Activated CD8-positive, alpha-beta T cell treated with anti-CD3 and anti-CD28 coated beads for 36 hours (primary cell): ENCODE measurements around the gene ATP8B4. TPM values are rescaled to one million over a fixed set of nuclear protein-coding genes. Genes with fewer than 3 reads are reported as not detected.

Experiments
- ATAC-seq: fragments of 200-7000 bp; cut with Tn5 transposase; one replicate; pipeline ENCODE4 v1.10.0; 2021; ENCODE audit warnings: mild to moderate bottlenecking, moderate library complexity
- CTCF ChIA-PET: fragments of 350-600 bp; sonication (Branson Sonifier 250); formaldehyde crosslinking; loops from one replicate; lab custom pipeline; 2021; ENCODE audit warnings: antibody characterized with exemption; lab: Charles Lee
- POLR2A ChIA-PET: fragments of 350-600 bp; sonication (Branson Sonifier 250); formaldehyde crosslinking; loops from one replicate; lab custom pipeline; 2021; ENCODE audit warnings: antibody characterized with exemption; lab: Charles Lee
- DNase-seq: peaks from one replicate; pipeline ENCODE4 v3.0.0-alpha.2; 2020
- H3K27ac Mint-ChIP-seq: one replicate; pipeline ENCODE4 v1.8.0; 2021; ENCODE audit warnings: mild to moderate bottlenecking, mixed read lengths
- H3K27me3 Mint-ChIP-seq: one replicate; pipeline ENCODE4 v1.8.0; 2021; ENCODE audit warnings: mixed read lengths
- H3K36me3 Mint-ChIP-seq: one replicate; pipeline ENCODE4 v1.8.0; 2021; ENCODE audit warnings: low read depth, mixed read lengths
- H3K4me1 Mint-ChIP-seq: one replicate; pipeline ENCODE4 v1.8.0; 2021; ENCODE audit warnings: low read depth, mixed read lengths
- H3K4me3 Mint-ChIP-seq: one replicate; pipeline ENCODE4 v1.8.0; 2021; ENCODE audit warnings: mild to moderate bottlenecking, moderate library complexity, mixed read lengths
- H3K9me3 Mint-ChIP-seq: one replicate; pipeline ENCODE4 v1.8.0; 2021; ENCODE audit warnings: mixed read lengths
- CTCF ChIP-seq: fragments of 200-600 bp; IDR thresholded peaks from one replicate; pipeline ENCODE4 v1.8.0; 2022; ENCODE audit warnings: antibody characterized with exemption, mild to moderate bottlenecking
- intact Hi-C: fragments of 100-400 bp; cut with micrococcal nuclease; formaldehyde crosslinking; loops from one replicate; pipeline ENCODE4 v1.10.0; 2022
- total RNA-seq, 2 experiments: library from RNA; stranded (reverse); gene quantifications; one replicate each; pipeline ENCODE4 v1.2.3, GENCODE V29; 2021

The ATP8B4 gene
- total RNA-seq, 2 experiments from 2014 or later, result 4.6 to 5.8 TPM

GRCh38 chr15:50075319-50075718 is 43.7 kb downstream of the ATP8B4 start:
- H3K4me1 Mint-ChIP-seq, result no peaks in the 10 kb centered on the region
- no peak overlapping the region for H3K4me3 Mint-ChIP-seq
- ChIA-PET POLR2A (no interaction called here), CTCF (no interaction called here)
- intact Hi-C loops, result no loop called here
- TF ChIP-seq CTCF, result no peak
- DNase-seq (no peak), ATAC-seq (no peak)
- peaks cover 2% of the 10 kb centered on the region for H3K27me3 Mint-ChIP-seq
- H3K27ac Mint-ChIP-seq, result no peak overlapping the region
- peaks cover 1% of the 10 kb centered on the region for H3K9me3 Mint-ChIP-seq
- H3K36me3 Mint-ChIP-seq, result no peaks in the 10 kb centered on the region

DNA sequence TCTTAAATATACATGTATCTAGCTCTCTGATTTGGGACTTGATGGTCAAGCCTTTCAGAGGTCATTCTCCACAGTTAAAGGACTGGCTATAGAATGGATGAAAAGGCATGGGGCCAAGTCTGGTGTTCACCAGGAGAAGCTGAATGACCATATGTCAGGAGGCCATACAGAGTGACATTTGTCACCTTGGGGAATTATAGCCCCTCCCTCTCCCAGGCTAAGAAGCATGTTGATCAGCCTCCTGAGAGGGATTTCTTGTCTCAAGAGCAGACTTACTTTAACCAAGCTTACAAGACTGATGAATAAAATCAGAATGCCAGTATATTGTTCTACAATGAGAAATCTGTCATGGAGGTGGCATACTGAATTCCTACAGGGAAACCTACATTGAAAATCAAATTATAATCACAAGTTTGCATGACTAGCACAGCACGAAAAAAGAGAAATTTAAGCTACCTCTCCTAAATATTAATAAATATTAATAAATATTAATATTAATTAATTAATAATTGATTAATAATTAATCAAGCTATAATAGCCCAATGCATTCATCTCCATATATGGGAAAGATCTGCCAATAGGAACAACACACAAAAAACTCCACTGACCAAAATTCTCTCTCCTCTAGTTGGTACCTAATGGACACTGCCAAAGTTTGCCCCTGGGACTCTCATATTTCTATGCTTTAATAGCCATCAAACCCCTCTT is 47.3 kb downstream of the ATP8B4 start:
- no peaks in the 10 kb centered on the region for H3K36me3 Mint-ChIP-seq
- H3K4me3 Mint-ChIP-seq, result no peak overlapping the region
- peaks cover 8% of the 10 kb centered on the region for H3K27me3 Mint-ChIP-seq
- peaks cover 8% of the 10 kb centered on the region for H3K4me1 Mint-ChIP-seq
- no peak overlapping the region for H3K27ac Mint-ChIP-seq
- intact Hi-C loops, result no loop called here
- DNase-seq (no peak), ATAC-seq (no peak)
- POLR2A ChIA-PET, result interaction anchor here (0.8 to 0.9 kb wide), 2 partner anchors 61 to 63 kb away, joined by 3 read pairs; no protein-coding TSS in a partner anchor
- CTCF ChIA-PET, result interaction anchor here (0.6 to 0.9 kb wide), 2 partner anchors 20 to 73 kb away, joined by 3 to 4 read pairs; no protein-coding TSS in a partner anchor
- peaks cover 1% of the 10 kb centered on the region for H3K9me3 Mint-ChIP-seq
- TF ChIP-seq CTCF, result no peak

GRCh38 chr15:50068016-50068415 is 51.0 kb downstream of the ATP8B4 start:
- CTCF ChIA-PET, result interaction anchor here (1.4 to 2.2 kb wide), 2 partner anchors 16 to 47 kb away, joined by 3 to 7 read pairs; no protein-coding TSS in a partner anchor
- DNase-seq (no peak), ATAC-seq (no peak)
- intact Hi-C loops, result no loop called here
- peaks cover 19% of the 10 kb centered on the region for H3K27me3 Mint-ChIP-seq
- no peak overlapping the region for H3K4me3 Mint-ChIP-seq
- peaks cover 20% of the 10 kb centered on the region for H3K4me1 Mint-ChIP-seq
- no peak overlapping the region for H3K27ac Mint-ChIP-seq
- POLR2A ChIA-PET, result no interaction called here
- TF ChIP-seq CTCF, result no peak
- H3K36me3 Mint-ChIP-seq, result no peaks in the 10 kb centered on the region
- H3K9me3 Mint-ChIP-seq, result peaks cover 1% of the 10 kb centered on the region

DNA sequence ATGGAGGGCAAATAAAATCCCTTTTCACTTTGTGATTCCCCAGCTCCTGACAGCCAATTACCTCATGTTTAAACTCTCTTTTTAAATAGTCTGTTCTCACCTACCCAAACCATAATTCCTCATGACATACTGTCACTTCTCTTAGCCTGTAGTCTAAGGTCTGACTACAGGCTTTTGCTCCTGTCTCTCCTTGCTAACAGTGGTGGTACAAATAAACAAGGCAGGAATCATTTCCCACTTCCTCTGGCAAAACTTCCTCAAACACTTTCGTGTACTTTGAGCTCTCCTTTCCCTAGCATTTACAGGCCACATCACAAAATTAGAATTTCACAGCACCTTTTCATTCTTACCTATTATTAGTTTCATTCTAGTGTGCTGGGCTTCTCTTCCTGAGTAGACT is 51.8 kb downstream of the ATP8B4 start:
- H3K27ac Mint-ChIP-seq, result no peak overlapping the region
- peaks cover 1% of the 10 kb centered on the region for H3K9me3 Mint-ChIP-seq
- ChIA-PET CTCF (interaction anchor here (0.8 to 2.2 kb wide), 3 partner anchors 15 to 48 kb away, joined by 3 to 7 read pairs (median 3); no protein-coding TSS in a partner anchor), POLR2A (no interaction called here)
- H3K4me1 Mint-ChIP-seq, result peaks cover 20% of the 10 kb centered on the region
- H3K36me3 Mint-ChIP-seq, result no peaks in the 10 kb centered on the region
- no peak for TF ChIP-seq CTCF
- ATAC-seq (no peak), DNase-seq (no peak)
- no peak overlapping the region for H3K4me3 Mint-ChIP-seq
- H3K27me3 Mint-ChIP-seq, result peaks cover 19% of the 10 kb centered on the region
- intact Hi-C loops, result no loop called here

DNA sequence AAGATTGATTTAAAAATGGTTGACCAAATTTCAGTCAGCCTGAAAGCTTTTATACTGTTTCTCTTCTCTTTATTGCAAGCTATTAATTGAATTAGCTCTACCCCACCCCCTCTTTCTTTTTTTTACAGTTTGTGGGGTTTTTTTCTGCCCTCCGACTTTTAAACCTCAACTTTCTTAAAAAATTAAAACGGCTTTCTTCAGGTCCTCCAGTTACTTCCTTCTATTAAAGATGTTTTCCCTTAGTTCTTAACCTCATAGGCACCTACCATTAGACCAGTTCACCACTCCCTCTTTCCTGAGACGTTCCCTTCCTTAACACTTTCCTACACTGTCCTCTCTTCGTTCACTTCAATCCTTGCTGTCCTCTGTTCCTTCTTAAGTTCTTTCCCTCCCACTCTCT is 52.4 kb downstream of the ATP8B4 start:
- ATAC-seq, result no peak
- POLR2A ChIA-PET, result interaction anchor here (0.9 kb wide), 1 partner anchor 10 kb away, joined by 3 read pairs; no protein-coding TSS in a partner anchor

More for the DNA sequence above, 52.4 kb downstream of the ATP8B4 start:
- H3K4me3 Mint-ChIP-seq, result no peak overlapping the region
- H3K27ac Mint-ChIP-seq, result peak overlapping the region; percentile 14
- CTCF ChIA-PET, result interaction anchor here (0.8 to 2.2 kb wide), 3 partner anchors 15 to 48 kb away, joined by 3 to 7 read pairs (median 3); no protein-coding TSS in a partner anchor
- peaks cover 21% of the 10 kb centered on the region for H3K27me3 Mint-ChIP-seq
- H3K36me3 Mint-ChIP-seq, result no peaks in the 10 kb centered on the region
- DNase-seq, result no peak
- H3K4me1 Mint-ChIP-seq, result peaks cover 20% of the 10 kb centered on the region
- no peak for TF ChIP-seq CTCF
- no peaks in the 10 kb centered on the region for H3K9me3 Mint-ChIP-seq
- intact Hi-C loops, result no loop called here
